ENCODE data around the gene TICRR.

DNA sequence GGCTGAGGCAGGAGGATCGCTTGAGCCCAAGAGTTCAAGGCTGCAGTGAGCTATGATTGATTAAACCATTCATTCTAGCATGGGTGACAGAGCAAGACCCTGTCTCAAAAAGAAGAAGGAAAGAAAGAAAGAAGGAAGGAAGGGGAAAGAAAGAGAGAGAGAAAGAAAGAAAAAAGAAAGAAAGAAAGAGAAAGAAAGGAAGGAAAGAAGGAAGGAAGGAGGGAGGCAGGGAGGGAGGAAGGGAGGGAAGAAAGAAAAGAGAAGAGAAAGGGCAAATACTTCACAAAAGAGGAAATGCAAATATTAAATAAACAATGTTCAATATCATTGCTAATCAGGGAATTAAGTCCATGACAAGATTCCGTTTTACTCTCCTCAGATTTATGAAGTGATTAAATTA, 84.0 kb downstream of the TICRR start:
- TF ChIP-seq, protein P1, sequence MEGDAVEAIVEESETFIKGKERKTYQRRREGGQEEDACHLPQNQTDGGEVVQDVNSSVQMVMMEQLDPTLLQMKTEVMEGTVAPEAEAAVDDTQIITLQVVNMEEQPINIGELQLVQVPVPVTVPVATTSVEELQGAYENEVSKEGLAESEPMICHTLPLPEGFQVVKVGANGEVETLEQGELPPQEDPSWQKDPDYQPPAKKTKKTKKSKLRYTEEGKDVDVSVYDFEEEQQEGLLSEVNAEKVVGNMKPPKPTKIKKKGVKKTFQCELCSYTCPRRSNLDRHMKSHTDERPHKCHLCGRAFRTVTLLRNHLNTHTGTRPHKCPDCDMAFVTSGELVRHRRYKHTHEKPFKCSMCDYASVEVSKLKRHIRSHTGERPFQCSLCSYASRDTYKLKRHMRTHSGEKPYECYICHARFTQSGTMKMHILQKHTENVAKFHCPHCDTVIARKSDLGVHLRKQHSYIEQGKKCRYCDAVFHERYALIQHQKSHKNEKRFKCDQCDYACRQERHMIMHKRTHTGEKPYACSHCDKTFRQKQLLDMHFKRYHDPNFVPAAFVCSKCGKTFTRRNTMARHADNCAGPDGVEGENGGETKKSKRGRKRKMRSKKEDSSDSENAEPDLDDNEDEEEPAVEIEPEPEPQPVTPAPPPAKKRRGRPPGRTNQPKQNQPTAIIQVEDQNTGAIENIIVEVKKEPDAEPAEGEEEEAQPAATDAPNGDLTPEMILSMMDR (IDR thresholded peaks at IDR 0.05), result no peak
- no peak for TF ChIP-seq POLR2A (IDR thresholded peaks at IDR 0.05)
